ENCODE measurements around the gene TMEM222. TPM values are rescaled to one million over a fixed set of nuclear protein-coding genes. Genes with fewer than 3 reads are reported as not detected.

TMEM222 gene
- total RNA-seq, 2 experiments from 2014 or later: 22.0 to 25.4 TPM

DNA sequence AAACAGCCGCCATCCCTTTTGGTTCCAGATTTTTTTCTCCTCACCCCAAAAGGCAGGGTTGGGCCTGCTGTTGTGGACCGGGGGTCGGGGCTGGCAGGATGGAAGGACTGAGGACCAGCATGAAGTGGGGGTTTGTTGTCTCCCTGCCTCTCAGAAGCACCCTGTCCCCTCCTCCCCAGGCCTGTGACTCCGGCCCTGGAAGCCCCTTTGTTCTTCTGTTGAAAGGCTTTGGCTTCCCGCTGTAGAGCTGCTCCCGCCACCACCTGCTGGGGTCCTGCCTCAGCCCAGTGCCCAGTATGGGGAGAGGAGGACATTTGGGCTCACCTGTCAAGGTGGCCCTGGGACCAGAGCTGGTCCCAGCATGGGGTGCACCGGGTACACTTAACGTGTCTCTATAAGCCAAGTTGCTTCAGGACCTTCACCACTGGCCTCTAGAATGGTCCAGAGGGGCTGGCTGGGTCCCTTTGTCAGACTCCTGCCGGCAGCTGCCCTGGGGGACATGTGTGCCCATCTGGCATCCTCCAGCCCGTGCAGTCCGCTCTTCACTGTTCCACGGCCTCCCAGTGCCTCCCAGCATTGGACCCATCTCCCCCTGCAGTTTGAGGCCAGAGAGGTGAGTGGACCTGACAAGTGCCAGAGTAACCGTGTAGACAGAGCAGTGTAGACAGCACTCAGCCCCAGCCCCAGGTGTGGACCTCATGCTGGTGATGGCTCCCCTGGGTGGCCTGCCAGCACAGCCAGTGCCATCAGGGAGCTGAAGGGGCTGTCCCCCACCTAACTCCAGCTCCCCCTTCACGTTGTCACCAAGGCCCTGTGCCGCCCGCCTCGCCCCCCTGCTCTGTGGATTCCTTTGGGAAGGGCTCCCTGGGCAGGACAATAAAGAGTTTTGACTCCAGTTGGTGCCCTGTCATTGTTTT is 13.8 kb downstream of the TMEM222 start:
- ChIA-PET CTCF (interaction anchor here (0.7 to 3.9 kb wide), 11 partner anchors 8 to 272 kb away, joined by 3 to 50 read pairs (median 3); no protein-coding TSS in a partner anchor), POLR2A (interaction anchor here (0.8 to 1.5 kb wide), 4 partner anchors 9 to 39 kb away, joined by 3 to 4 read pairs (median 4); no protein-coding TSS in a partner anchor)
- Mint-ChIP-seq H3K4me3 (no peak overlapping the region), H3K27ac (no peak overlapping the region), H3K27me3 (no peaks in the 10 kb centered on the region), H3K9me3 (no peaks in the 10 kb centered on the region), H3K36me3 (ENCODE audit: low read depth) (peaks cover 20% of the 10 kb centered on the region), H3K4me1 (ENCODE audit: low read depth) (peaks cover 22% of the 10 kb centered on the region)
- no peak for TF ChIP-seq CTCF (IDR thresholded peaks at IDR 0.05)
- no peak for ATAC-seq
- no peak for DNase-seq
- intact Hi-C loops (cut with micrococcal nuclease): no loop called here

- ChIA-PET POLR2A (interaction anchor here (0.8 to 1.5 kb wide), 4 partner anchors 10 to 40 kb away, joined by 3 to 4 read pairs (median 4); no protein-coding TSS in a partner anchor), CTCF (interaction anchor here (0.9 to 1.3 kb wide), 7 partner anchors 9 to 271 kb away, joined by 3 to 6 read pairs (median 3); no protein-coding TSS in a partner anchor)
- Mint-ChIP-seq H3K27ac (no peak overlapping the region), H3K27me3 (no peaks in the 10 kb centered on the region), H3K9me3 (no peaks in the 10 kb centered on the region), H3K36me3 (ENCODE audit: low read depth) (peaks cover 20% of the 10 kb centered on the region), H3K4me1 (ENCODE audit: low read depth) (peaks cover 32% of the 10 kb centered on the region), H3K4me3 (no peak overlapping the region)
- intact Hi-C loops (cut with micrococcal nuclease): no loop called here
- DNase-seq: no peak
- no peak for TF ChIP-seq CTCF (IDR thresholded peaks at IDR 0.05)
- no peak for ATAC-seq
Measured at GRCh38 chr1:27336756-27337155, 14.8 kb downstream of the TMEM222 start.

DNA sequence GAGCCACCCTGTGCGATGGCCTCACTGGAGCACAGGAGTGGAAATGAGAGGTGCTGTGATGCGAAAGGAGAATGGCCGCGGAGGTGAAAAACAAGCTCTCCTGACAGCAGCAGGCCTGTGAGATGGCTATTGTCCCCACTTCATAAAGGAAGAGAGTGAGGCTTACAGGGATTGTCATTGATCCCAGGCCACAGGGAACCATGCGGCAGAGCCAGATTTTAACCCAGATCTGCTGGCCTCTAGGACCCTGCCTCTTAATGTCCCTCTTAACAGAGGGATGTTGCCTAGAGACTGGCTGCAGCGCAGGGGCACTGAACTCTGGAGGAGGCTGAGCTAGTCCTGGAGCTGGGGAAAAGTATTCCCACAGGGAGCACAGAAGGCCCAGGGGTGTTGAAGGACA is 16.8 kb downstream of the TMEM222 start:
- intact Hi-C loops (cut with micrococcal nuclease): no loop called here
- no peaks in the 10 kb centered on the region for H3K9me3 Mint-ChIP-seq
- peaks cover 29% of the 10 kb centered on the region for H3K4me1 Mint-ChIP-seq (ENCODE audit: low read depth)
- H3K27me3 Mint-ChIP-seq: no peaks in the 10 kb centered on the region
- POLR2A ChIA-PET: no interaction called here
- CTCF ChIA-PET: interaction anchor here (0.9 to 1.3 kb wide), 2 partner anchors 19 to 55 kb away, joined by 3 to 5 read pairs; no protein-coding TSS in a partner anchor
- no peak overlapping the region for H3K4me3 Mint-ChIP-seq
- DNase-seq: no peak
- no peak for ATAC-seq
- H3K36me3 Mint-ChIP-seq (ENCODE audit: low read depth): peaks cover 26% of the 10 kb centered on the region
- no peak for TF ChIP-seq CTCF (IDR thresholded peaks at IDR 0.05)
- H3K27ac Mint-ChIP-seq: peak overlapping the region; percentile 65

DNA sequence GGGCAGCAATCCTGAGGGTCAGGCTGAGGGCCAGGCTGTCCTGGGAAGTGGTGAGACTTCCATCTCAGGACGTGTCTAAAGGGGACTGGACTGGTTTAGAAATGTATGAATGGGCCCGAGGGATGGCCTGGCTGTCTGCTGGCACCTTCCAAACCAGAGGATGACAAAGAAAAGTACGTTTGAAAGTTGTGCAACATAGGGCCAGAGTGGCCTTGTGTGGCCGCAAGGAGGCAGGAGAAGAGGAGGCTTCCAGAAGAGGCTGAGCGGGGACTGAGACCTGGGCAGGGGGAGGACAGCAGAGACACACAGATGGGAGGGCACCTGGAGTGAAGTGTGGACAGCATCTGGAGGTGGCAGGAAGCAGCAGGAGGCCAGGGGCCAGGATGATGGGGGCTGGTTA is 17.2 kb downstream of the TMEM222 start:
- H3K4me3 Mint-ChIP-seq: no peak overlapping the region
- CTCF ChIA-PET: interaction anchor here (0.9 to 1.7 kb wide), 3 partner anchors 18 to 56 kb away, joined by 3 to 7 read pairs (median 5); no protein-coding TSS in a partner anchor
- peak overlapping the region; percentile 83 for H3K27ac Mint-ChIP-seq
- no peaks in the 10 kb centered on the region for H3K27me3 Mint-ChIP-seq
- no peak for DNase-seq
- no peak for ATAC-seq
- no peak for TF ChIP-seq CTCF (IDR thresholded peaks at IDR 0.05)
- intact Hi-C loops (cut with micrococcal nuclease): no loop called here
- H3K4me1 Mint-ChIP-seq (ENCODE audit: low read depth): peaks cover 29% of the 10 kb centered on the region
- POLR2A ChIA-PET: no interaction called here
- H3K9me3 Mint-ChIP-seq: no peaks in the 10 kb centered on the region
- peaks cover 26% of the 10 kb centered on the region for H3K36me3 Mint-ChIP-seq (ENCODE audit: low read depth)

All from activated CD8-positive, alpha-beta T cell treated with anti-CD3 and anti-CD28 coated beads for 36 hours (primary cell).